GM18873 (cell line): ENCODE results near the gene DIP2C.
"Not testable (repeated sequence)": the region's sequence is repeated elsewhere in the genome, so short reads cannot be mapped to it uniquely, and the experiment has no call there.

Source experiments
- ATAC-seq: cut with Tn5 transposase; IDR thresholded peaks from one replicate; pipeline ENCODE4 v1.9.1; 2021; ENCODE audit warnings: mild to moderate bottlenecking, moderate library complexity, moderate number of reproducible peaks; ENCODE audit not compliant: unreplicated experiment, low FRiP score

DIP2C gene

GRCh38 chr10:703118-703517, 13.7 kb upstream of the DIP2C start:
- no peak for ATAC-seq

GRCh38 chr10:700183-700582, 10.7 kb upstream of the DIP2C start:
- ATAC-seq = not testable (repeated sequence)

GRCh38 chr10:697097-697875, 7.8 kb upstream of the DIP2C start:
- no peak for ATAC-seq

- no peak for ATAC-seq
These were observed 5.9 kb upstream of the DIP2C start for GRCh38 chr10:695396-695795.

GRCh38 chr10:693506-693905, 4.0 kb upstream of the DIP2C start:
- no peak for ATAC-seq

- ATAC-seq = no peak
These were observed 3.3 kb upstream of the DIP2C start for GRCh38 chr10:692682-693351.

- no peak for ATAC-seq
These were observed 1.7 kb upstream of the DIP2C start for GRCh38 chr10:691216-691615.

- no peak for ATAC-seq
These were observed 1.1 kb upstream of the DIP2C start for GRCh38 chr10:690372-691161.

- no peak for ATAC-seq
These were observed 382 bp downstream of the DIP2C start for GRCh38 chr10:689121-689451.

- ATAC-seq = no peak
These were observed 952 bp downstream of the DIP2C start for GRCh38 chr10:688312-689120.

GRCh38 chr10:687583-688311, 1.7 kb downstream of the DIP2C start:
- no peak for ATAC-seq

GRCh38 chr10:686155-686931, 3.1 kb downstream of the DIP2C start:
- no peak for ATAC-seq

- no peak for ATAC-seq
These were observed 3.9 kb downstream of the DIP2C start for GRCh38 chr10:685613-686012.

GRCh38 chr10:683448-684071, 5.9 kb downstream of the DIP2C start:
- no peak for ATAC-seq

GRCh38 chr10:682931-683447, 6.5 kb downstream of the DIP2C start:
- ATAC-seq = no peak

- no peak for ATAC-seq
These were observed 7.7 kb downstream of the DIP2C start for GRCh38 chr10:681670-682318.

GRCh38 chr10:680745-681144, 8.7 kb downstream of the DIP2C start:
- no peak for ATAC-seq

GRCh38 chr10:680146-680545, 9.3 kb downstream of the DIP2C start:
- no peak for ATAC-seq
